Astrocyte (in vitro differentiated cells and primary cell): ENCODE data around the gene EZH1. TPM values are rescaled to one million over a fixed set of nuclear protein-coding genes. Genes with fewer than 3 reads are reported as not detected.

ENCODE experiments used
- DNase-seq: peaks from one replicate; pipeline ENCODE4 v3.0.0-alpha.2; 2010; ENCODE audit warnings: low read depth
- FAIRE-seq: peaks from 2 replicates; lab custom pipeline; 2011; peaks lifted over from hg19 to GRCh38; lab: Jason Lieb, UNC
- H2AFZ ChIP-seq: 2 replicates; pipeline ENCODE4 v1.6.0; 2012; ENCODE audit warnings: low read depth, low read length, inconsistent platforms
- H3K27ac ChIP-seq: 2 replicates; pipeline ENCODE4 v1.5.1; 2011; ENCODE audit warnings: low read depth, low read length, inconsistent platforms
- H3K27me3 ChIP-seq: 2 replicates; pipeline ENCODE4 v1.6.0; 2011; ENCODE audit warnings: low read length, inconsistent platforms; ENCODE audit not compliant: insufficient read depth
- H3K36me3 ChIP-seq: 2 replicates; pipeline ENCODE4 v1.5.1; 2011; ENCODE audit warnings: low read length, inconsistent platforms; ENCODE audit not compliant: insufficient read depth
- H3K4me1 ChIP-seq: 2 replicates; pipeline ENCODE4 v1.5.1; 2011; ENCODE audit warnings: low read length, inconsistent platforms; ENCODE audit not compliant: insufficient read depth
- H3K4me2 ChIP-seq: 2 replicates; pipeline ENCODE4 v1.6.0; 2012; ENCODE audit warnings: low read length, inconsistent platforms
- H3K4me3 ChIP-seq: 2 replicates; pipeline ENCODE4 v1.5.1; 2011; ENCODE audit warnings: low read depth, mild to moderate bottlenecking, low read length, inconsistent platforms; ENCODE audit not compliant: insufficient read depth
- H3K79me2 ChIP-seq: 2 replicates; pipeline ENCODE4 v1.6.0; 2012; ENCODE audit warnings: mild to moderate bottlenecking, low read length, inconsistent platforms; ENCODE audit not compliant: insufficient read depth
- H3K9ac ChIP-seq: 2 replicates; pipeline ENCODE4 v1.6.0; 2012; ENCODE audit warnings: mild to moderate bottlenecking, low read length, inconsistent platforms
- H3K9me3 ChIP-seq: 2 replicates; pipeline ENCODE4 v1.5.1; 2012; ENCODE audit warnings: low read depth, mild to moderate bottlenecking, low read length, inconsistent platforms; ENCODE audit not compliant: insufficient read depth
- H4K20me1 ChIP-seq: 2 replicates; pipeline ENCODE4 v1.6.0; 2012; ENCODE audit warnings: low read length, inconsistent platforms; ENCODE audit not compliant: insufficient read depth
- H3K27ac Mint-ChIP-seq: one replicate; pipeline ENCODE4 v1.8.0; 2021; ENCODE audit warnings: mild to moderate bottlenecking, mixed read lengths; ENCODE audit not compliant: unreplicated experiment
- H3K27me3 Mint-ChIP-seq: one replicate; pipeline ENCODE4 v1.8.0; 2021; ENCODE audit warnings: low read depth, mixed read lengths; ENCODE audit not compliant: unreplicated experiment
- H3K36me3 Mint-ChIP-seq: one replicate; pipeline ENCODE4 v1.8.0; 2021; ENCODE audit warnings: low read depth, mixed read lengths; ENCODE audit not compliant: unreplicated experiment
- H3K4me1 Mint-ChIP-seq: one replicate; pipeline ENCODE4 v1.8.0; 2021; ENCODE audit warnings: low read depth, mixed read lengths; ENCODE audit not compliant: unreplicated experiment
- H3K4me3 Mint-ChIP-seq: one replicate; pipeline ENCODE4 v1.8.0; 2021; ENCODE audit warnings: mild to moderate bottlenecking, moderate library complexity, mixed read lengths; ENCODE audit not compliant: unreplicated experiment
- H3K9me3 Mint-ChIP-seq: one replicate; pipeline ENCODE4 v1.8.0; 2021; ENCODE audit warnings: mild to moderate bottlenecking, mixed read lengths; ENCODE audit not compliant: unreplicated experiment
- EZH2 ChIP-seq: IDR thresholded peaks from 2 replicates; pipeline ENCODE4 v1.6.1; 2012; ENCODE audit warnings: mild to moderate bottlenecking, low read length, inconsistent platforms; ENCODE audit not compliant: insufficient read depth
- microRNA-seq: library from miRNA; unstranded; fragments of <30 nt; microRNA quantifications from one replicate; pipeline ENCODE4 v1.2.0, GENCODE V29; 2020
- total RNA-seq: library from RNA; stranded (reverse); gene quantifications from 2 replicates; pipeline ENCODE4 v1.2.1, GENCODE V29; 2021
- TF ChIP-seq, protein P1 (sequence below): IDR thresholded peaks from 2 replicates; pipeline ENCODE4 v1.5.1; 2011; ENCODE audit warnings: low read depth, mild to moderate bottlenecking, inconsistent platforms, low read length, moderate library complexity; ENCODE audit not compliant: insufficient read depth

Gene EZH1
- total RNA-seq, 1 donor from 2014 or later, result 15.2 TPM

DNA sequence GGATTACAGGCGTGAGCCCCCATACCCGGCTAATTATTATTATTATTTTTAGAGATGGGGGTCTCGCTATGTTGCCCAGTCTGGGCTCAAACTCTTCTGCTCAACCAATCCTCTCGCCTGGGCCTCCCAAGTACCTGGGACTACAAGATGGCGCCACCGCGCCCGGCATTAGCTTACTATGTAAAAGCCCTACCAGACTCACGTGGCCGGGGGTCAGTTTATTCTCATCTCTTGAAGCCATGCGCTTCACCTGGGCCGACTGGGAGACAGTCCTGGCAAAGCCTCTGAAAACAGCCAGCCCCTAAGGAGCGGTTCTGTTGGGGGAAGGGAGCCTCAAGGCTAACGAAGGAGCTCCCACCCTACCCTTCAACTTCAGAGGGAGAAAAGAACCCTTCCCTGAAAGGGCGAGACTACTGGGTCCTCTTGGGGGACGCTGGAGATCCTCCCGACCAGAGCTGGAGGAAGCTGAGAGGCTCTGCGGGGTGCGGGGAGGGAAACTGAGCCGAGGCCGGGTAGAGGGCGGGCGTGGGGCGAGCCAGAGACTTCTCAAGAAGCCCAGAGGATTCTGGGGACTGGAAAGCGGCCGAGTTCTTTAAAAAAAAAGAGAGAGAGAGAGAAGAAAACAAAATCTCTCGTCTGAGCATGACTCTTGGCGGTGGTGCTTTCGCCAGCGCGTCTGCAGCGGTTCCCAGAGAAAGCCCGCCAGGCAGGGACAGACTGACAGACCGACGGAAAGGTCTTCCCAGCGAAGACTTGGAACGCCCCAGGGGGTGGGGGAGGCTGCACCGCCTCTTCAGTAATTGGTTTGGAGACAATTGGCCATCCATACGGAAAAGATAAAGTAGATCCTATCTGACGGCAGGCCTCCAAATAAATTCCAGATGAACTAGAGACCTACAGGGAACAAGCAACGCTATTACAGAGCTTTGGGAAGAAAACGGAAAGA is 91.4 kb downstream of the EZH1 start:
- Histone ChIP-seq H3K36me3 (no peaks in the 10 kb centered on the region), H3K4me3 (peak overlapping the region; percentile 41), H3K27ac (no peak overlapping the region), H3K9me3 (no peaks in the 10 kb centered on the region), H3K4me2 (peak overlapping the region; percentile 85), H4K20me1 (no peaks in the 10 kb centered on the region), H3K27me3 (peaks cover 4% of the 10 kb centered on the region), H2AFZ (peak overlapping the region; percentile 92), H3K9ac (peak overlapping the region; percentile 42), H3K79me2 (no peaks in the 10 kb centered on the region), H3K4me1 (peaks cover 10% of the 10 kb centered on the region)
- Mint-ChIP-seq H3K4me3 (no peak overlapping the region), H3K36me3 (no peaks in the 10 kb centered on the region), H3K27me3 (peaks cover 23% of the 10 kb centered on the region), H3K4me1 (peaks cover 9% of the 10 kb centered on the region), H3K27ac (no peak overlapping the region), H3K9me3 (peaks cover 3% of the 10 kb centered on the region)
- FAIRE-seq, result no peak
- peak; percentile 63 for DNase-seq
- TF ChIP-seq, protein P1, sequence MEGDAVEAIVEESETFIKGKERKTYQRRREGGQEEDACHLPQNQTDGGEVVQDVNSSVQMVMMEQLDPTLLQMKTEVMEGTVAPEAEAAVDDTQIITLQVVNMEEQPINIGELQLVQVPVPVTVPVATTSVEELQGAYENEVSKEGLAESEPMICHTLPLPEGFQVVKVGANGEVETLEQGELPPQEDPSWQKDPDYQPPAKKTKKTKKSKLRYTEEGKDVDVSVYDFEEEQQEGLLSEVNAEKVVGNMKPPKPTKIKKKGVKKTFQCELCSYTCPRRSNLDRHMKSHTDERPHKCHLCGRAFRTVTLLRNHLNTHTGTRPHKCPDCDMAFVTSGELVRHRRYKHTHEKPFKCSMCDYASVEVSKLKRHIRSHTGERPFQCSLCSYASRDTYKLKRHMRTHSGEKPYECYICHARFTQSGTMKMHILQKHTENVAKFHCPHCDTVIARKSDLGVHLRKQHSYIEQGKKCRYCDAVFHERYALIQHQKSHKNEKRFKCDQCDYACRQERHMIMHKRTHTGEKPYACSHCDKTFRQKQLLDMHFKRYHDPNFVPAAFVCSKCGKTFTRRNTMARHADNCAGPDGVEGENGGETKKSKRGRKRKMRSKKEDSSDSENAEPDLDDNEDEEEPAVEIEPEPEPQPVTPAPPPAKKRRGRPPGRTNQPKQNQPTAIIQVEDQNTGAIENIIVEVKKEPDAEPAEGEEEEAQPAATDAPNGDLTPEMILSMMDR, result no peak
- no peak for TF ChIP-seq EZH2

- Mint-ChIP-seq H3K36me3 (no peaks in the 10 kb centered on the region), H3K9me3 (no peaks in the 10 kb centered on the region), H3K27me3 (peaks cover 34% of the 10 kb centered on the region), H3K27ac (no peak overlapping the region), H3K4me3 (no peak overlapping the region), H3K4me1 (peaks cover 9% of the 10 kb centered on the region)
- Histone ChIP-seq H3K27me3 (peaks cover 4% of the 10 kb centered on the region), H3K79me2 (no peaks in the 10 kb centered on the region), H3K4me3 (no peak overlapping the region), H3K4me2 (no peak overlapping the region), H3K9me3 (no peaks in the 10 kb centered on the region), H3K9ac (no peak overlapping the region), H3K36me3 (no peaks in the 10 kb centered on the region), H2AFZ (no peak overlapping the region), H4K20me1 (no peaks in the 10 kb centered on the region), H3K4me1 (peaks cover 10% of the 10 kb centered on the region), H3K27ac (no peak overlapping the region)
- FAIRE-seq, result no peak
- TF ChIP-seq, protein P1, result no peak
- TF ChIP-seq EZH2, result no peak
- DNase-seq, result no peak
Measured at GRCh38 chr17:42651392-42651791, 93.4 kb downstream of the EZH1 start.

Small RNA genes lying within 50 kb of the gene (microRNA-seq; reads per million reads assigned to microRNA genes)
- not detected for gene MIR6780A

Other genes starting within 250 kb of the EZH1 start
- gene NAGLU, start 208.8 kb downstream of the EZH1 start, total RNA-seq, result 19.3 and 25.9 TPM in 2 replicates
- gene HSD17B1, start 192.1 kb downstream of the EZH1 start, total RNA-seq, result 1.5 and 1.7 TPM in 2 replicates
- 52.0 and 54.2 TPM in 2 replicates for gene COASY, start 182.9 kb downstream of the EZH1 start, total RNA-seq
- gene MLX, start 177.9 kb downstream of the EZH1 start, total RNA-seq, result 26.5 and 29.9 TPM in 2 replicates
- 5.4 and 8.7 TPM in 2 replicates for gene PSMC3IP, start 167.3 kb downstream of the EZH1 start, total RNA-seq
- gene RETREG3, start 135.7 kb downstream of the EZH1 start, total RNA-seq, result 54.3 and 60.9 TPM in 2 replicates
- 47.2 and 51.0 TPM in 2 replicates for gene TUBG1, start 135.4 kb downstream of the EZH1 start, total RNA-seq
- gene TUBG2, start 85.8 kb downstream of the EZH1 start, total RNA-seq, result 14.4 and 16.6 TPM in 2 replicates
- gene PLEKHH3, start 68.0 kb downstream of the EZH1 start, total RNA-seq, result 14.1 and 14.5 TPM in 2 replicates
- 0.65 and 0.84 TPM in 2 replicates for gene CCR10, start 63.2 kb downstream of the EZH1 start, total RNA-seq
- gene CNTNAP1, start 62.5 kb downstream of the EZH1 start, total RNA-seq, result 11.4 and 16.4 TPM in 2 replicates
- gene RAMP2, start 16.2 kb upstream of the EZH1 start, total RNA-seq, result 6.1 and 6.8 TPM in 2 replicates
- gene VPS25, start 28.4 kb upstream of the EZH1 start, total RNA-seq, result 49.5 and 53.2 TPM in 2 replicates
- 22.8 and 34.8 TPM in 2 replicates for gene WNK4, start 35.6 kb upstream of the EZH1 start, total RNA-seq
- gene COA3, start 53.7 kb upstream of the EZH1 start, total RNA-seq, result 31.8 and 34.3 TPM in 2 replicates
- gene CNTD1, start 53.8 kb upstream of the EZH1 start, total RNA-seq, result not detected in 2 replicates
- gene BECN1, start 79.2 kb upstream of the EZH1 start, total RNA-seq, result 79.8 and 87.6 TPM in 2 replicates
- 131 and 152 TPM in 2 replicates for gene PSME3, start 88.4 kb upstream of the EZH1 start, total RNA-seq
- gene AOC2, start 99.5 kb upstream of the EZH1 start, total RNA-seq, result 4.1 and 5.0 TPM in 2 replicates
- gene AOC3, start 106.2 kb upstream of the EZH1 start, total RNA-seq, result 1.1 and 1.5 TPM in 2 replicates
- not detected in 2 replicates for gene G6PC1, start 155.8 kb upstream of the EZH1 start, total RNA-seq
- gene AARSD1, start 219.4 kb upstream of the EZH1 start, total RNA-seq, result 42.8 and 45.2 TPM in 2 replicates
- gene PTGES3L, start 235.0 kb upstream of the EZH1 start, total RNA-seq, result 5.1 and 5.8 TPM in 2 replicates
- gene RUNDC1, start 235.5 kb upstream of the EZH1 start, total RNA-seq, result 13.2 and 13.8 TPM in 2 replicates